Retinal pigment epithelial cell (primary cell): ENCODE data around the gene HECTD4.
A peak's percentile ranks its signal among the peaks of the same experiment; 100 is the strongest.

ENCODE experiments used
- DNase-seq: peaks from one replicate; pipeline ENCODE4 v3.0.0-alpha.2; 2010; ENCODE audit warnings: low read depth
- H3K4me3 ChIP-seq: 2 replicates; pipeline ENCODE4 v1.5.1; 2011; ENCODE audit warnings: mild to moderate bottlenecking, low read length, control low read depth, moderate library complexity
- CTCF ChIP-seq: conservative IDR thresholded peaks from 2 replicates; pipeline ENCODE4 v1.5.1; 2011; ENCODE audit warnings: low read depth, low read length, control low read depth, inconsistent platforms

Gene HECTD4

GRCh38 chr12:112381883-112382796, at the start of gene HECTD4:
Gene HECTD4 (minus strand): TSS chr12:112382431. CDS start chr12:112382128, 303 bp downstream.
- no peak for TF ChIP-seq CTCF
- DNase-seq, result peak; percentile 53
- H3K4me3 ChIP-seq, result peak within 1 kb of the TSS; percentile 75

- no peak overlapping the region for H3K4me3 ChIP-seq
- no peak for DNase-seq
- TF ChIP-seq CTCF, result no peak
Observed at GRCh38 chr12:112431965-112432364, 49.7 kb upstream of the HECTD4 start.

- H3K4me3 ChIP-seq, result no peak overlapping the region
- TF ChIP-seq CTCF, result no peak
- DNase-seq, result no peak
Observed at GRCh38 chr12:112430929-112431328, 48.7 kb upstream of the HECTD4 start.

- no peak for DNase-seq
- no peak overlapping the region for H3K4me3 ChIP-seq
- TF ChIP-seq CTCF, result no peak
Observed at GRCh38 chr12:112427760-112428159, 45.5 kb upstream of the HECTD4 start.

- H3K4me3 ChIP-seq, result no peak overlapping the region
- no peak for TF ChIP-seq CTCF
- DNase-seq, result no peak
Observed at GRCh38 chr12:112425582-112426382, 43.6 kb upstream of the HECTD4 start.

GRCh38 chr12:112424126-112424525, 41.9 kb upstream of the HECTD4 start:
- TF ChIP-seq CTCF, result no peak
- no peak for DNase-seq
- H3K4me3 ChIP-seq, result no peak overlapping the region

GRCh38 chr12:112422531-112422930, 40.3 kb upstream of the HECTD4 start:
- no peak for DNase-seq
- H3K4me3 ChIP-seq, result no peak overlapping the region
- TF ChIP-seq CTCF, result no peak
